HG02852 (cell line): ENCODE measurements around the gene STEAP1B.
A peak's percentile ranks its signal among the peaks of the same experiment; 100 is the strongest.

Source experiments
- ATAC-seq: cut with Tn5 transposase; IDR thresholded peaks from one replicate; pipeline ENCODE4 v1.9.1; 2021; ENCODE audit warnings: mild to moderate bottlenecking, moderate library complexity; ENCODE audit not compliant: unreplicated experiment

The STEAP1B gene

GRCh38 chr7:22403344-22403743, 96.6 kb downstream of the STEAP1B start:
- no peak for ATAC-seq

GRCh38 chr7:22402250-22402649, 97.7 kb downstream of the STEAP1B start:
- ATAC-seq, result peak; percentile 20

DNA sequence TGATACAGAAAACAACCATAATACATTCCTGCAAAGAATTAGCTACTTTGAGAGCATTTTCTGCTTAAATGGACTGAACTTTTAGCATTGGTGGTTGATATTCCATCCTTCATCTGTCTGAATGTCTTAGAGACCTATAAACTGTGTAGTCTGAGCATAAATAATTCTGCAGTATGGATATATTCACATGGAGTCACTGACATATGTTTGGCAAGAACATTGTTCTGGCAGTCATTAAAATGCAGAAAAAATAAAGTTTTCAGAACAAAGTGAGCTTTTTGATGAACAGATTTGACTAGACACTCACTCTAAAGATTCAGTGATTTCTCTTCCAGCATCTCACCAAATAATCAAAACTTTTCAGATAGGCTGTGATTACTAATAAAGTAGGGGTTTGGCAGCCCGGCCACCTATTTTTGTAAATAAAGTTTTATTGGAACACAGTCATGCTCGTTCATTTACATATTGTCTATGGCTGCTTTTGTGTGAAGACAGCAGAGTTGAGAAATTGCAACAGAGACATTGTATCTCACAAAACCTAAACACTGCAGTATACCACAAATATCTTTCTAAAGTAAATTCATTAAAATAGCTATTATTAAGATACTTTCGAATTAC, 98.9 kb downstream of the STEAP1B start:
- no peak for ATAC-seq

- ATAC-seq, result no peak
Measured at GRCh38 chr7:22400150-22400814, 99.7 kb downstream of the STEAP1B start.

- no peak for ATAC-seq
Measured at GRCh38 chr7:22399546-22399945, 100.4 kb downstream of the STEAP1B start.

DNA sequence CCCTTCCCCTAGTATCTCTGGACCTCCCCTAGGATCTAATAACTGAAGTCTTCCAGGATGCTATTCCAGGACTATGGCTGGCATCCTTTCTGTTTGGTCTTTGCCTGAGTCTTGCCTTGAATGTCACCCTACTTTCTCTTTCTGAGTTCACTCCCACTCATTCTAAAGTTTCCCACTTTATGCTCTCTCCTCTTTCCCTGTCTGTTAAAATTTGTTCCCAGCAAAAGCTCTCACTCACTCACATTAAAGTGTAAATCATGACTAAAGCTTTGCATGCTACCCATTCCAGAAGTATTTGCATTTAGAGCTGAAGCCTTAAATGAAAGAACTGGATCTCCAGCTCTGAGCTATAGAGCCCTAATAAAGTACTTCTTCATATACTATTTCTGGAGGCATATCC, 100.9 kb downstream of the STEAP1B start:
- ATAC-seq, result no peak

- no peak for ATAC-seq
Measured at GRCh38 chr7:22397981-22398380, 102.0 kb downstream of the STEAP1B start.

- no peak for ATAC-seq
Measured at GRCh38 chr7:22395222-22395621, 104.8 kb downstream of the STEAP1B start.

- ATAC-seq, result no peak
Measured at GRCh38 chr7:22394739-22395138, 105.2 kb downstream of the STEAP1B start.

- ATAC-seq, result no peak
Measured at GRCh38 chr7:22393913-22394729, 105.9 kb downstream of the STEAP1B start.

- ATAC-seq, result no peak
Measured at GRCh38 chr7:22390516-22390915, 109.5 kb downstream of the STEAP1B start.

DNA sequence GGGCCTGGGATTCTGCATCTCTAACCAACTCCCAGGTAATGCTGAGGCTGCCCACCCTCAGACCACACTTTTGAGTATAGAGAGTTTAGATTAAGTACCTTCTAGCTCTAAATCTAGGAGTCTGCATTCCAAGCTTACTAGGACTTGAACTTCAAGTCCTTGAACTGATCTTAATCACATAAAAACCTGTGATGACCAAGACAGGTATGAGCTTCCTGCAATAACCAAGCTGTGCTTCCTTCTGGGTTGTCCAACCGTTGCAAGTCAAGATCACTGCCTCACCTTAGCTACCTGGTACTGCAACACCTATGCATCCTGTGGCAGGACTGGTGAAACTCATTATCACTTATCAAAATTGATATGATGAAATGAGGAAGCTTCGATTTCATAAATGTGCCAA, 110.1 kb downstream of the STEAP1B start:
- ATAC-seq, result no peak

GRCh38 chr7:22387583-22387982, 112.4 kb downstream of the STEAP1B start:
- no peak for ATAC-seq

- peak; percentile 52 for ATAC-seq
Measured at GRCh38 chr7:22386865-22387264, 113.1 kb downstream of the STEAP1B start.

DNA sequence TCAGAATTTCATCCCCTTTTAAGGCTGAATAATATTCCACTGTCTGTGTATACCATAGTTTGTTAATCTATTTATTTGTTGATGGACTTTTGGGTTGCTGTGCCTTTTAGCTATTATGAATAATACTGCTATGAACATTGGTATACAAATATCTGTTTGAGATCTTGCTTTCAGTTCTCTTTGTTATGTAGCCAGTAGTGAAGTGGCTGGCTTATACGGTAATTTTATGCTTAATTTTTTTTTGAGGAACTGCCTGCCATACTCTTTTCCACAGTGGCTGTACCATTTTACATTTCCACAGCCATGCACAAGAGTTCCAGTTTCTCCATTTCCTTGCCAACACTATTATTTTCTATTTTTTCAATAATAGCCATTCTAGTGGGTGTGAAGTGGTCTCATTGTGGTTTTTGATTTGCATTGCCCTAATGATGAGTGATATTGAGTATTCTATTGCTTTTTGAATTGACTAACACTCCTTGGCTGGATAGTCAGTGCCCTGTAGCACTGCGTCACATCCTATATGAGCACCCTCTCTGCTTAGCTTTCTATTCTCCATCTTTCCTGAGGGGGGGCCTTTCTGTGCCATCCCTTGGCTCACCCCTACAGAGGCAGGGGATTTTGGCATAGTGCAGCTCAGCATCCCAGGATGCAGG, 113.7 kb downstream of the STEAP1B start:
- peak; percentile 65 for ATAC-seq

- ATAC-seq, result no peak
Measured at GRCh38 chr7:22385326-22385725, 114.7 kb downstream of the STEAP1B start.

DNA sequence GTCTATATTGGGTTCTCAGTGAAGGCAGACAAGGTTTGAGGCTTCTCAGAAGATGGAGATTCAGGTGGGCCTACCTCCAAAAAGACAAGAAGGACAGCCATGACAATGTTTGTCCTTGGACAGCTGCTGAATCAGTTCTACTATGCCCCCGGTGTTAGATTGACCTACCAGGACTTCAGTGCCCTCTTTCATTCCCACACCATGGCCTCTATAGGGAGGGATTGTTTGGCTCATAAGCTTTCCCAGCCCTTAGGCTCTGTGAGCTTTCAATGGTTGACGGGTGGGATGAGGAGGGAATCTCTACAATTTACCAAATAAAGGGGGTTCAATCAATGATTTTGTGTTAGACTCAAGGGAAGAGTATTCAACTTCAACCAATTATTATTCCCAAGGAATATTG, 119.7 kb downstream of the STEAP1B start:
- no peak for ATAC-seq

GRCh38 chr7:22378199-22378980, 121.6 kb downstream of the STEAP1B start:
- no peak for ATAC-seq

DNA sequence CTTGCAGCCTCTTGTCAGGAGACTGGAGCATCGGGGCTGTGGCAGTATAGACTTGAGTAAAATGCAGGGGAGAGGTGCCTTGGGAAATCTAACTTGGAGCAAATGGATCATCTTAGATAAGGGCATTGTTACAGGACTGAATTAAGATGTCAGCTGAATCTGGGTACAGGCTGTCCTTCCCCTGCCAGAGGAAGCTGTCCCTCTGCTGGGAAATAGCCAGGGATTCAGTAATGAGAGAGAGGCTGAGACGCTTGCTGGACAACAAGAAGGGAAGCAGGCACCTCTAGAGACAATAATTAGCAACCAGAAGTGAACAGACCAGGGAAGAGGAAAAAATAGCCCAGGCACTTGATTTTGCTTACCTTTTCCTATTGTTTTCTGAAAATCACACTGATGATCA, 122.3 kb downstream of the STEAP1B start:
- ATAC-seq, result no peak

DNA sequence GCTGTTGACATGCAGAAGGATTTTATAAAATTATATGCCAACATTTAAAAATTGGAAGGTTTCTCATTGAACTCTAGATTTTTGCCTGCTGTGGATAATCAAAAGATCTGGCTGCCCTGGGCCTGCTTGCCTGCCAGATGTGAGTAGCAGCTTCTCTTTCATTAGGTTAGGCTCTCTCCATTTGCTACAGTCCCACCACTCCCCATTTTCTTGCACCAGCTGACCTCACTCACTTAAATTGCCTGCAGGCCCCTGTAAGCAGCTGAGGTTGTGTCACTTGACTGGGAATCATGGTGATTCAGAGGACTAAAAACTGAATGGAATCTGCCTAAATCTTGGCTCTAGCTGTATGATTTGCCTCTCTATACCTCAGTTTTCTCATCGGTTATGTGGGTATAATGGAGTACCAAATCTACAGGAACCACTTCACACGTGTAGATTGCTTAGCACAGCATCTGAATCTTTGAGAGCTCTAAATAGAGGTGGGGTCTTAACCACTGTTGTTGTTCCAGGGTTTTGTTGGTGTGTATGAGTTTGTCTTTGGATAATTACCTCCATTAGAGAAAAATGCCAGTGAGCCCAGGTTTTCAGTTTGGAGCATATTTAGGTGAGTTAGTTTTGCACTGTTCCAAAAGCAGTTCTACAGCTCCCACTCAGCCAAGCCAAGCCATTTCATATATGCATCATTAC, 124.5 kb downstream of the STEAP1B start:
- ATAC-seq, result no peak
